B cell (primary cell): ENCODE measurements around the gene P2RX7. TPM values are rescaled to one million over a fixed set of nuclear protein-coding genes. Genes with fewer than 3 reads are reported as not detected.

Experiments
- ATAC-seq: fragments of 200-7000 bp; cut with Tn5 transposase; one replicate; pipeline ENCODE4 v1.10.0; 2021; ENCODE audit warnings: low read depth, mild to moderate bottlenecking, moderate number of reproducible peaks, moderate library complexity
- CTCF ChIA-PET: fragments of 350-600 bp; sonication (Branson Sonifier 250); formaldehyde crosslinking; loops from one replicate; lab custom pipeline; 2021; ENCODE audit warnings: antibody characterized with exemption, inconsistent platforms; lab: Charles Lee
- POLR2A ChIA-PET: fragments of 350-600 bp; sonication (Branson Sonifier 250); formaldehyde crosslinking; loops from one replicate; lab custom pipeline; 2021; ENCODE audit warnings: antibody characterized with exemption; lab: Charles Lee
- DNase-seq: peaks from one replicate; pipeline ENCODE4 v3.0.0; 2013
- H2AFZ ChIP-seq: 2 replicates; pipeline ENCODE4 v1.6.1; 2012; ENCODE audit warnings: mild to moderate bottlenecking, low read depth, low read length; ENCODE audit not compliant: insufficient read depth, poor library complexity, severe bottlenecking
- H3K27ac ChIP-seq, 2 donors: 1 replicate in 1 of 2; 2 replicates in 1 of 2; pipeline ENCODE4 v1.5.1; 2012 to 2013; ENCODE audit warnings: low read length in 2 of 2, mild to moderate bottlenecking in 2 of 2, moderate library complexity in 1 of 2
- H3K27me3 ChIP-seq, 4 experiments: fragments of 200-600 bp in 1 of 4; sonication (generic) in 1 of 4; replicated peaks in 1 of 4; 1 replicate in 2 of 4; 2 replicates in 2 of 4; pipeline versions ENCODE4 v1.6.1 to v1.7.0; 2013 to 2016; ENCODE audit warnings: low read length in 3 of 4, mild to moderate bottlenecking in 2 of 4, mixed read lengths in 1 of 4, moderate library complexity in 1 of 4; ENCODE audit not compliant: insufficient read depth in 4 of 4, control insufficient read depth in 3 of 4; ENCODE audit errors: control extremely low read depth in 1 of 4
- H3K36me3 ChIP-seq, 2 experiments: replicated peaks in 1 of 2; 1 replicate in 1 of 2; 2 replicates in 1 of 2; pipeline versions ENCODE4 v1.6.1 to v1.7.1; 2013; ENCODE audit warnings: low read length in 1 of 2; ENCODE audit not compliant: insufficient read depth in 2 of 2, control insufficient read depth in 1 of 2; ENCODE audit errors: control extremely low read depth in 1 of 2, extremely low read depth in 1 of 2
- H3K4me1 ChIP-seq, 2 donors: fragments of 200-600 bp in 1 of 2; sonication (generic) in 1 of 2; 1 replicate in 1 of 2; 2 replicates in 1 of 2; pipeline versions ENCODE4 v1.5.1 to v1.6.1; 2013 to 2017; ENCODE audit warnings: low read length in 2 of 2; ENCODE audit not compliant: control insufficient read depth in 2 of 2, insufficient read depth in 2 of 2
- H3K4me2 ChIP-seq: replicated peaks from 2 replicates; pipeline ENCODE3; 2012; ENCODE audit warnings: mild to moderate bottlenecking, low read depth, low read length; ENCODE audit not compliant: poor library complexity, severe bottlenecking
- H3K4me3 ChIP-seq, 5 experiments: fragments of 200-600 bp in 1 of 5; sonication (generic) in 1 of 5; 1 replicate in 3 of 5; 2 replicates in 2 of 5; pipeline versions ENCODE4 v1.5.1 to v1.7.0; 2011 to 2016; ENCODE audit warnings: low read length in 4 of 5, mild to moderate bottlenecking in 4 of 5, low read depth in 2 of 5, control low read depth in 1 of 5, moderate library complexity in 1 of 5; ENCODE audit not compliant: insufficient read depth in 1 of 5; ENCODE audit errors: control extremely low read depth in 1 of 5, extremely low read depth in 1 of 5
- H3K79me2 ChIP-seq: fragments of 200-600 bp; sonication (generic); one replicate; pipeline ENCODE4 v1.6.0; 2016; ENCODE audit warnings: low read length; ENCODE audit not compliant: control insufficient read depth, insufficient read depth
- H3K9ac ChIP-seq: fragments of 200-600 bp; sonication (generic); 2 replicates; pipeline ENCODE4 v1.6.1; 2017; ENCODE audit warnings: mild to moderate bottlenecking, low read length, moderate library complexity
- H3K9me3 ChIP-seq, 3 donors: one replicate each; pipeline versions ENCODE4 v1.6.1 to v1.7.1; 2013; ENCODE audit warnings: low read length in 2 of 3; ENCODE audit not compliant: control insufficient read depth in 2 of 3, insufficient read depth in 1 of 3; ENCODE audit errors: control extremely low read depth in 1 of 3
- H4K20me1 ChIP-seq: 2 replicates; pipeline ENCODE4 v1.6.0; 2012; ENCODE audit warnings: mild to moderate bottlenecking, low read length; ENCODE audit not compliant: insufficient read depth, control insufficient read depth, poor library complexity, severe bottlenecking
- H3K27ac Mint-ChIP-seq: one replicate; pipeline ENCODE4 v1.8.0; 2021; ENCODE audit warnings: mixed read lengths
- H3K27me3 Mint-ChIP-seq: one replicate; pipeline ENCODE4 v1.8.0; 2021; ENCODE audit warnings: mixed read lengths
- H3K4me1 Mint-ChIP-seq: one replicate; pipeline ENCODE4 v1.8.0; 2021; ENCODE audit warnings: mixed read lengths
- H3K4me3 Mint-ChIP-seq: one replicate; pipeline ENCODE4 v1.8.0; 2021; ENCODE audit warnings: mixed read lengths
- H3K9me3 Mint-ChIP-seq: one replicate; pipeline ENCODE4 v1.8.0; 2022; ENCODE audit warnings: mixed read lengths; ENCODE audit not compliant: insufficient read depth
- CTCF ChIP-seq: fragments of 200-600 bp; IDR thresholded peaks from one replicate; pipeline ENCODE4 v1.8.0; 2022; ENCODE audit warnings: antibody characterized with exemption, mild to moderate bottlenecking
- EZH2 ChIP-seq: IDR thresholded peaks from 2 replicates; pipeline ENCODE4 v1.6.1; 2012; ENCODE audit warnings: borderline replicate concordance, low read depth, mild to moderate bottlenecking, moderate library complexity, low read length; ENCODE audit not compliant: insufficient read depth, poor library complexity, severe bottlenecking
- WGBS: methylation state at CpG from one replicate; pipeline ENCODE4 v1.1.5; 2013; ENCODE audit warnings: missing lambda C conversion rate; ENCODE audit not compliant: insufficient coverage; 5-methylcytosine and 5-hydroxymethylcytosine counted together
- intact Hi-C: fragments of 100-400 bp; cut with micrococcal nuclease; formaldehyde crosslinking; loops from one replicate; pipeline ENCODE4 v1.10.0; 2022
- polyA plus RNA-seq: library from polyadenylated mRNA; depleted of rRNA; stranded (reverse); fragments of >200 nt; gene quantifications from 2 replicates; pipeline ENCODE4 v1.2.3, GENCODE V29; 2012
- total RNA-seq, 2 donors: library from RNA; stranded (reverse); fragments of 120-200 nt in 1 of 2; gene quantifications; 1 replicate in 1 of 2; 2 replicates in 1 of 2; pipeline versions ENCODE4 v1.2.3 to v1.2.4, GENCODE V29; 2013 to 2022

The P2RX7 gene
- total and polyA plus RNA-seq, 2 donors (not counting 1 experiment from before 2014, with no cell fraction given) = 5.3 to 6.3 TPM

- ATAC-seq (no peak), DNase-seq (no peak)
- TF ChIP-seq CTCF = no peak
- no peak for TF ChIP-seq EZH2
- H3K4me1 ChIP-seq = peaks cover 13 to 14% of the 10 kb centered on the region in 2 donors
- H3K79me2 ChIP-seq = no peaks in the 10 kb centered on the region
- POLR2A ChIA-PET = no interaction called here
- Mint-ChIP-seq H3K27ac (no peak overlapping the region), H3K4me3 (no peak overlapping the region), H3K9me3 (no peaks in the 10 kb centered on the region), H3K27me3 (no peaks in the 10 kb centered on the region), H3K4me1 (peaks cover 19% of the 10 kb centered on the region)
- intact Hi-C loops = no loop called here
- H3K27me3 ChIP-seq = no peaks in the 10 kb centered on the region
- no peak overlapping the region for H3K4me2 ChIP-seq
- H2AFZ ChIP-seq = no peak overlapping the region
- no peak overlapping the region for H3K27ac ChIP-seq
- CTCF ChIA-PET = interaction anchor here (0.5 to 1.6 kb wide), 2 partner anchors 20 to 517 kb away, joined by 4 to 5 read pairs; no protein-coding TSS in a partner anchor
- 98% methylated on average over 13 of the region's 18 CpGs for WGBS
- no peaks in the 10 kb centered on the region for H3K9me3 ChIP-seq
- no peak overlapping the region for H3K9ac ChIP-seq
- H3K4me3 ChIP-seq = no peak overlapping the region
- no peaks in the 10 kb centered on the region for H4K20me1 ChIP-seq
- peaks cover 2 to 8% of the 10 kb centered on the region in 2 experiments for H3K36me3 ChIP-seq
These were observed 86.1 kb downstream of the P2RX7 start for GRCh38 chr12:121218588-121219352.

- intact Hi-C loops = no loop called here
- no peaks in the 10 kb centered on the region for H3K9me3 Mint-ChIP-seq
- no peak overlapping the region for H2AFZ ChIP-seq
- peaks cover 17 to 18% of the 10 kb centered on the region in 2 donors for H3K4me1 ChIP-seq
- H3K4me3 ChIP-seq = no peak overlapping the region
- no peak overlapping the region for H3K4me3 Mint-ChIP-seq
- no peaks in the 10 kb centered on the region for H3K27me3 ChIP-seq
- peak; percentile 20 for TF ChIP-seq CTCF
- TF ChIP-seq EZH2 = no peak
- H3K9ac ChIP-seq = no peak overlapping the region
- H3K27ac ChIP-seq = no peak overlapping the region
- CTCF ChIA-PET = interaction anchor here (0.5 to 1.6 kb wide), 2 partner anchors 20 to 516 kb away, joined by 4 to 5 read pairs; no protein-coding TSS in a partner anchor
- no peak overlapping the region for H3K4me2 ChIP-seq
- H3K79me2 ChIP-seq = no peaks in the 10 kb centered on the region
- DNase-seq (no peak), ATAC-seq (no peak)
- no peak overlapping the region for H3K27ac Mint-ChIP-seq
- H4K20me1 ChIP-seq = no peaks in the 10 kb centered on the region
- H3K27me3 Mint-ChIP-seq = no peaks in the 10 kb centered on the region
- no peaks in the 10 kb centered on the region for H3K9me3 ChIP-seq
- WGBS = 100% methylated on average over 2 of the region's 3 CpGs
- H3K36me3 ChIP-seq = peaks cover 2 to 8% of the 10 kb centered on the region in 2 experiments
- POLR2A ChIA-PET = no interaction called here
- H3K4me1 Mint-ChIP-seq = peaks cover 19% of the 10 kb centered on the region
These were observed 86.8 kb downstream of the P2RX7 start for GRCh38 chr12:121219353-121219986.
